ENCODE data around the gene GP1BA.
A peak's percentile ranks its signal among the peaks of the same experiment; 100 is the strongest.

GP1BA gene

DNA sequence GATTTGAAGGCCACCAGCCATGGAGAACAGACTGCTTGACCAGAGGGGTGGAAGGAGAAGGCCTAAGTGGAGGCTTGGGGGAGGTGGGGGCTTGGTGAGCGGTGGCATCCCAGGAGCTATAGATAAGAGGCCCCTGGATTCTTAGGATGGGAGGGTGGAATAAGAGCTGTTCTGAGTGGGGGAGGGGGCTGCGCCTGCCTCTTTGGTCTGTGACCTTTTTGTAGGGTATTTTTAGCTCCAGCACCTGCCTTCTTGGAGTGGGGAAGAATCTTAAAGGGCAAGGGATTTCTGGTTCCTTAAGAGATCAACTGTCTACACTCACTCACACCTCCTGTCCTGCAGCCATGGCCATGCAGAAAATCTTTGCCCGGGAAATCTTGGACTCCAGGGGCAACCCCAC lies 19.4 kb downstream of the GP1BA start:
- no peak for DNase-seq

DNA sequence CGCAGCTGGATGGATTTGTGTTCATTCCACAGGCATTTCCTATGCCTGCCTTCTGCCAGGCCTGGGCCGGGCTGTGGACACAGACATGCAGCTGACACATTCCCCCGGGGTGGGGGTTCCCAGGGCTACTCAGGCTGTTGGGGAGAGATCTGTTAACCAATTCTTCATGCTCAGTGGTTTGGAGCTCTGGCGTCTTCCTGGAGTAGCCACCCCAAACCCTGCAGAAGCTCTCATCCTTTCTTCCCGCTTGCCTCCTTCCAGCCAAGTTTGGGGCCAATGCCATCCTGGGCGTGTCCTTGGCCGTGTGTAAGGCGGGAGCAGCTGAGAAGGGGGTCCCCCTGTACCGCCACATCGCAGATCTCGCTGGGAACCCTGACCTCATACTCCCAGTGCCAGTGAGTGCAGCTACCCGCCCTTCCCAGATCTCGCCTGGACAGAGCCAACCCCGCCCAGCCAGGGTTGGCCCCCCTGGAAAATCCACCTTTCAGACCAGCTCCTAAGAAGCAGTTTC lies 21.4 kb downstream of the GP1BA start:
- no peak for DNase-seq

DNA sequence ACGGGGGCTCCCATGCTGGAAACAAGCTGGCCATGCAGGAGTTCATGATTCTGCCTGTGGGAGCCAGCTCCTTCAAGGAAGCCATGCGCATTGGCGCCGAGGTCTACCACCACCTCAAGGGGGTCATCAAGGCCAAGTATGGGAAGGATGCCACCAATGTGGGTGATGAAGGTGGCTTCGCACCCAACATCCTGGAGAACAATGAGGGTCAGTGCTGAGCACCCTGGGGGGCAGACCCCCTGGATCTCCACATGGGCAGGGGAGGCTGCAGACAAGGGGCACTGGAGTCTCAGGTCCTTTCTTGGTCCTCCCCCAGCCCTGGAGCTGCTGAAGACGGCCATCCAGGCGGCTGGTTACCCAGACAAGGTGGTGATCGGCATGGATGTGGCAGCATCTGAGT lies 23.0 kb downstream of the GP1BA start:
- DNase-seq: no peak

DNA sequence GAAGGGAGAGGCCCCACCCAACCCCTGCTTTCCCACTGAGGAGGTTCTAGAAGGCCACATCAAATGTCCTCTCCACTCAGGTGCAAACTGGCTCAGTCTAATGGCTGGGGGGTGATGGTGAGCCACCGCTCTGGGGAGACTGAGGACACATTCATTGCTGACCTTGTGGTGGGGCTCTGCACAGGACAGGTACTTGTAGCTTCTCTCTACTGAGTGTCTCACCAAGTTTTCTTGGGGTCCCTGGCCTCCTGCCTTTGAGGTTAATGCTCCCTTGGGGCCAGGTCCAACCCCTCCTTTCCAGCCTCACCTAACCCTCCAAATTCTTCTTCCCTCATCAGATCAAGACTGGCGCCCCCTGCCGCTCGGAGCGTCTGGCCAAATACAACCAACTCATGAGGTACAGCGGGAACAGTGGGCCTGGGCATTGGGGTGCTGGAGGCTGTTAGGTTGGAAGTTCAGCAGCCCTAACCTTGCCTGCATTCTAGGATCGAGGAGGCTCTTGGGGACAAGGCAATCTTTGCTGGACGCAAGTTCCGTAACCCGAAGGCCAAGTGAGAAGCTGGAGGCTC lies 24.5 kb downstream of the GP1BA start:
- no peak for DNase-seq

DNA sequence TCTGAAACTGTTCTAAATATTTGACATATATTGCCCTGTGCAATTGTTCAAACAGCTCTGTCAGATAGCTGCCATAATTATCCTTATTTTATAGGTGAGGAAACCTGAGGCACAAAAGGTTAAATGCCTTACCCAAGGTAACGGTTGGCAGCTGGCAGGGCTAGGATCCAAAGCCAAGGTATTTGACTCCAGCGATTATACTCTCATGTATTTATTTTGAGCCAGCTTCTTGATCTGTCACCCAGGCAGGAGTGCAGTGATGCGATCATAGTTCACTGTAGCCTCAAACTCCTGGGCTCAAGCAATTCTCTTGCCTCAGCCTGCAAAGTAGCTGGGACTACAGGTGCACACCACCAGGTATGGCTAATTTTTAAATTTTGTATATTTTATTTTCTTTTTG lies 26.0 kb downstream of the GP1BA start:
- DNase-seq: no peak

DNA sequence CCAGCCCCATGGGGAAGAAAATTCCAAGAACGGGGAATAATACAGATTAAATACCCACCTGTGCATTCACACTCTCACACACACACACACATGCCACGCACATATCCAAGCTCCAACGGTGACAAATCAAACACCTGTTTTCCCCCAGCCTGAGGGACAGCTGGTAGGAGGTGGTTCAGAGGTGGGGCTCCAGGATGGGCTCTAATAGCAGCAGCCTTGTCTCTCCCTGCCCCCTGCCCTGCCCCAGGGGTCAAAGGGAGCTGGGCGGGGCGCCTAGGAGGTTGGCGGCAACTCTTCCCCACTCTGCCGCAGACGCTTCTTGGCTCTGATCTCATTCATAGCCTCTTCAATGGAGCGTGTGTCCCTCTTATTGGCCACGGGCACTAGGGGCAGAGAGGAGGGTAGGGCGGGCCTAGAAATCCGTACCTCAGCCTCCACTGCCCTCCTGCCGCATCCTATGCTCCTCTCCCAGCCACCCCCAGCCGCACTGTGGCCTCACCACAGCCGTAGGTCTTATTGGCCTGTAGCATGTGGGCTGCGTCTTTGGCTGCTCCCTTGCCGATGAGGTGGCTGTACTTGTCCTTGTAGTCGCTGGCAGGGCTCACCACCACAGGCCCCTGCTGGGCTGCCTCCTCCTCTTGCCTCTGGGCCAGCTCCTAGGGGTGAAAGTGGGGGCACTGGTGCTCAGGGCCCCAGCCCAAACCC lies 27.3 kb downstream of the GP1BA start:
- no peak for DNase-seq

DNA sequence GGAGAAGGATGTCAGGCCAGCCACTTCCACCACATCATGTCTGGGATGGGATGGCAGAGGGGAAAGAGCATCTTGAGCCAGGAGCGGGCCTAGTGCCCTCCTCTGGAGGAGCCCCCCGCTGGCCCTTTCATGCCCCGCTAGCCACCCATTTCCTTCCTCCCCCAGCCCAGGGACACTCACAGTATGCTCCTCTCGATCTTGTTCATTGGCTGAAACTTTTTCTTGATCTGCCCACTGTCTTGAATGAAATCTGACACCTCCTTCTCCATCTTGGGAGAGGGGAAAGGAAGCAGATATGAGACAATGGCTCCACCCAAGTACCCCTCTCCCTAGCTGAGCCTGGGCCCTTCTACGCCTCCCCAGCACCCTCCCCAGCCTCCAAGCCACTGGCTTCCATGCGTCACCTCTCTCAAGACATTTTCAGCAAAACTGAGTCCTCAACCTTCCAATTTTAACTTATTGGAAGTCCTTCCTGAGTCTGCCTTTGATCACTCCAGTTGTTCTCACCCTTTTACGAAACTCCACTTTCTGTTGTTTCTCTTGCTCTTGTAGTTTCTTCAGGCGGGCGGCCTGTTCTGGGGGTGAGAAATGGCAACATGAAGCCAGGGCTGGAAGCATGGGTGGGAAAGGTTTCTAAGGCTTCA lies 28.3 kb downstream of the GP1BA start:
- no peak for DNase-seq

DNA sequence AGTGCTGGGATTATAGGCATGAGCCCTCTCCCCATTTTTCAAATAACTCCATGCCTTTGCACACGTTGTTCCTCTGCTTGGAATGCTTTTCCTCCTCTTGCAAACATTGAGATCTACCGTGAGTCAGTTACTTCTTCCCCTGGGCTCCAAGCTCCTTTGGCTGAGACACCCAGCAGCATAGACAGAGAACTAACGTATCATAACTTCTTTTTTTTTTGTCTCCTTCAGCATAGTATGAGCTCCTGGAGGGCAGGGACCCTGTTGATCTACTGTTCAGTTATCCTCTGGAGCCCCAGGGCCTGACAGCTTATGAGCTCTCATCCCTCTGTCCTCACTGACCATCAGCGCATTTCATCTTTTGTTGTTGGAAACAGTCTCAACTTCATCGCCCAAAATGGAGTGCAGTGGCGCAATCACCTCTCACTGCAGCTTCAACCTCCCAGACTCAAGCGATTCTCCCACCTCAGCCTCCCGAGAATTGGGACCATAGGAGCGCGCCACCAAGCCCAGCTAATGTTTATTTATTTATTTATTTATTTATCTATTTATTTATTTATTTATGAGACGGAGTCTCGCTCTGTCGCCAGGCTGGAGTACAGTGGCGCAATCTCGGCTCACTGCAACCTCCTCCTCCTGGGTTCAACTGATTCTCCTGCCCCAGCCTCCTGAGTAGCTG lies 33.4 kb downstream of the GP1BA start:
- DNase-seq: no peak

DNA sequence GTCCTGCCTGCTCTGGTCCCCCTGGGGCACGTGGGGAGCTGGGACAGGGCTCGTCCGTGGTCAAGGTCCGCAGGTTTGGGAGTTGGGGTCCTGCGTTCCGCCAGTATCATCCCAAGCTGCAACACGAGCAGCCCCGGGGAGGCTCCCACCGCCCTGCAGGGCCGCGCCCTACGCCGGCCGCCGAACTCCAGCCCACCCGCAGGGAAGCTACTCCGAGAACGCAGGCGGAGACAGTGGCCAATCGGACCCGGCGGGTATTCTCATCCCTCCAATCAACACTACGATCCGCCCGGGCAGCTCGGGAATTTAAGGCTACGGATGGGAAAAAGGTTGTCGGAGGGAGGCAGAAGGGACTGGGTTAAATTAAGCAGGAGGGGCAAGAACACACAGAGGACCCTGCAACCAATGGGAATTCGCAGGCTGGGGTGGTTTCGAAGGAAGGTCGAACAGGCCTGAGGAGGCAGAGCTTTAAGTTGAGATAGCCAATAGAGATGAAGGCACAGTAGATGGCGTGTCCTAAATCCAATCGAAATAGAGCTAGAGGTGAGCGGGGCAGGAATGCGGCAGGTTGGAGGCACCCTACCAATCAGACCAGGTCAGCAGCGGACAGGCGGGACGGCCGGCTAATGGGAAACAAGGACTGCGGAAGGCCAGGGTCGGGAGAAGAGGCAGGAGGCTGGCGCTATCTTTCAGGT lies 34.9 kb downstream of the GP1BA start:
- DNase-seq: peak; percentile 99

DNA sequence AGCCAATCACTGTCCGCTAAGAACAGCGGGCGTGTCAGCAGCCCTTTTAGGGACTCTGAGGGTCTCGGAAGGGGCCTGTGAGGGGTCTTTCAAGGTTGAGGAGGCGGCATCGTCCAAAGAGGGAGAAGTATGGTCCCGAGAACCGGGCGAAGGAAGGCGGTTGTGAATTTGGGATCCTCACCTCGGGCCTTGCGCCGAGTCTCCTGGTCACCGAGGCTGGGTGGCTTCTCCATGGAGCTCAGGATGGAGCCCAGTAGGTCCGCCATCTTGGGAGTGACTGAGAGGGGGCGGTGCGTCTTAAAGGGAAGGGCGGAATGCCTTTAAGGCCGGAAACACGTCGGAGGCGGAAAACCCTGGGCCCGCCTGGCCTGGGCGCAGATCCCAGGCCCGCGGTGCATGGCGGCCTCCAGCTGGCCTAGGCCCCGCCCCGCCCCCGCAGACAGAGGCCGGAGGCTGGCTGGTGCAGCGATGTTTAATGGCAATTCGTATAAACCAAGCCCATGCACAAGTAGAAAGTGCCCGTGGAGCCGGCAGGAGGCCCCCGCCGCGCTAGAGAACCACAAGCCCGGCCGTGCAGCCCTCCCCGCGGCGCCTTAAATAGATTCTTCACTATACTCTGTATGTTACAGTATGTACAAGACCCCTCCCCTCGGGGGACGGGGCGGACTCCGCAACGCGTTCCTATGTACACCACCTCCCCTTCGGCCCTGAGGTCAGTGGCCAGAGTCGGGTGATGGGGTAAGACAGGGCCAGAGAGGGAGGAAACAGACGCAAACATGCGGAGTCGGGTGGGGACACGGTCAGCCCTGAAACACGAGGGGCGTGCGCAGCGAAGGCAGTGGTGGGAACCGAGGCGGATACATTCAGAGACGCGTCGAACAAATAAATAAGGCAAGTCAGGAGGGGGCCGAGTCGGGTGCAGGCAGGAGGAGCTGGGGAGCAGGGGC lies 35.7 kb downstream of the GP1BA start, which contains the start of gene SPAG7:
Gene SPAG7 (minus strand): TSS at position 279 of the 947 bp plus-strand sequence. CDS start 13 bp downstream, at position 266.
- DNase-seq: peak; percentile 94

DNA sequence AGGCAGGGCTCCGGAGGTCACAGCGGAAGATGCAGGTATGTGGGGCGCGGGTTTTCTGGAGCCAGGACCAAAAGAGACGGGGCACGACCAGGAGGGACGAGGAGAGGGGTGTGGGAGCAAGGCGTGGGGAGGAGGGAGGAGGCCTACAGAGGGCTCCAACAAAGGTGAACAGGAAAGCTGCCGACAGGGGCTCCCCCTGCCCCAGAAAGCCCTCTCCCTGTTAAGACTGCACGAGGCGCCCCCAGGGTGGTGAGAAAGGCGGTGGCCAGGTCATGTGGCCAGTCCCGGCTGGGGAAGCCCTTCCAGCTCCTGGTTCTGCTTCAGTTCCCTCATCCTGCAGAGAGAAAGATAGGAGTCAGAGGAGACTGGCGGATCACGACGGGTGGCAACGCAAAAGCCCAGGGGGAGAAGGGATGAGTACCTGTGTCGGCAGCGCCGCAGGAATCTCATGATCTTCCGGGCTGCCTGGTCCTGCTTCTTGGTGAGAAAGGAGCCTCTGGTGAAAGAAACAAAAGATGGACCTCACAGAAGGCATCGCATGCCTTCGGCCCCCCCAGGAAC lies 36.5 kb downstream of the GP1BA start:
- DNase-seq: peak; percentile 56

DNA sequence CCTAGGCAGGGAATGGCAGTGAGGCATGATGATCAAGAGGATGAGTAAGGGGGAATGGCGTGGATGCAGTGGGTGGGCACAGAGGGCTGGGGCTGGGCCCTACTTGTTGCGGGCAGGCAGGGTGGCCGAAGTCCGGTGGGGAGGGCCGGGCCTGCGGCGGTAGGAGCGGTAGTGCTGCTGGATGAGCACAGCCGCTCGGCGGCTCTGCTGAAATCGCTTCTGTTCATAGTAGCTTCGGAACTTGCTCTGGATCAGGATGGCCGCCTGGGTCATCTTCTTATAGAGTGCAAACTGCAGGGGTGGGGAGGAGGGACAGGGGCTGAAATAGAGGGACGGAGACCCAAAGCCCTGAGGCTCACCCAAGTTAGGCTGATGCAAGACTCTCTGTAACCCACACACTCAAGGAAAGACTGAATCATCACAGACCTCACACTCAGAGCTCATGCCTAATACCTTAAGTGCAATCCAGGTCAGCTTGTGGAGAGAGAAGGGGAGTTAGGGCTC lies 37.0 kb downstream of the GP1BA start:
- DNase-seq: no peak

DNA sequence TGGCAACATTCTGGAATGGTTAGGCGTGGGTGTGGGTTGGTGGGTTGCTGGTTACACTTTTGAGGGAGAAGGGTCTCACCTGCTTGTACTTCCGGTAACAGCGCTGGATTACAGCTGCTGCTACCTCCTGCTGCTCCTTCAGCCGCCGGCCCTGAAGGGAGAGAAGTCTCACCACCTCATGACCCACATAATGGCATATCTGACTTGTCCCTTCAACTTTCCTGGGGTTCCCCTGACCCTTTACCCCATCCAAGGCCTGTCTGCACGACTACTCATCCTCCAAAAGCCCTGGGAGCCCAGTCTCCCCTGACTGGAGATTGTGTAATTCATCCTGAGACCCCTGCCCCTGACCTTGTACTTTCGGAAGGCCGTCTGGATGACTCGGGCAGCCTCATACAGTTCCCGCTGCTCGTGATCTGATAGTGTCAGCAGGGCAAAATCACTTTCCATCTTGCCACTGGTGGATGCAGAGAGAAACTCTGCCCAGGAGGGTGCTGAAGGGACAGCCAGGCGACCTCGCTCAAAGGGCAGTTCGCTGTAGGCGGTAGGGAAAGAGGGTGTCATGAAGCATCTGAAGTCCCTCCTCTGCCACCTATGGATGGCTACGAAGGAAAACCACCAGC lies 37.6 kb downstream of the GP1BA start:
- no peak for DNase-seq

DNA sequence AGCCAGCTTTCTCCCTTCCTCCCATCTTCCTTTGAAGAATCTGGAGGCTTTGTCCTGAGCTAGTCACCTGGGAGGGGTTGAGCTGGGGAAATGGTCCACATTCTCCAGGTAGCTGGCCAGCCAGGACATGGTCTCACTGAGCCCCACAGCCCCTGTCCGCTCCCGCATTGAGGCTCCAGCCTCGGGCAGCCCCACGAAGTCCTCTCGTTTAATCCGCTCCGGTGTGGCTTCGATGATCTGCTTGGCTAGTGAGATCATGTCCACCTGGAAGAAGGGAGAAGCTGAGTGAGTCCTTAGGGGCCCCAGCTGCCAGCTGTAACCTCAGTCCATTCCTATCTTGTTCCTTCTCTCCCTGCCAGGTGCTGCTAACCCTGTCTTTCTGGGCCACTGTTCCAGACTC lies 38.2 kb downstream of the GP1BA start:
- no peak for DNase-seq

DNA sequence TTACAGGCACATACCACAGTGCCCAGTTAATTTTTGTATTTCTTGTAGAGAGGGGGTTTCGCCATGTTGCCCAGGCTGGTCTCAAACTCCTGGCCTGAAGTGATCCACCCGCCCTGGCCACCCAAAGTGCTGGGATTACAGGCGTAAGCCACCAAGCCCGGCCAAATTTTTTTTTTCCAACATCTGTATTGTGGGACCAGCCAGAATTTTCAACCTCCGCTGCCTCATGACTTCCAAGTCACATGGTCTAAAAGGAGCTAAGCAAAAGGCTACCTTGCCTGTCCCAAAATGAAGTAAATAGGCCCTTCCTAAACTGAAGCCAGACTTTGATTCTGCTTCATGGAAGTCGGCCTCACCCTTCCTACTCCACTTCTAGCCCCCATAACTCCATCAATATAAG lies 39.7 kb downstream of the GP1BA start:
- DNase-seq: no peak

DNA sequence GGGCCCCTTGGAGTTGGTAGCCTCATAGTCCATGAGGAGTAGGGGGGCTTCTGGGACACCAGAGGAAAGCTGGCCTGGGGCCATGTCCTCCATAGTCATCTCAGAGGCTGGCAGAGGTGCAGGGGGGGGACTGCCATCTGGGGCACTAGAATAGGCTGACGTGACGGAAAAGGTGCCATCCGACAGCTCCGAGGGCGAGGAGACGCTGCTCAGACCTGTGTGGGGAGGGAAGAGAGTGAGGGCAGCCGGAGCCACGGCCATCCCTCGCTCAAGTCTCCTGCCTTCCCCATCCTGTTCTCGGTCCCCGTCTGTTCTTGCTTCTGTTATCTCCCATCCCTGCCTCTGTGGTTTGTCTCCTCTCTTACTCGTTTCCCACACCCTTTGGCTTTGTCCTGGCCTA lies 40.2 kb downstream of the GP1BA start:
- no peak for DNase-seq

DNA sequence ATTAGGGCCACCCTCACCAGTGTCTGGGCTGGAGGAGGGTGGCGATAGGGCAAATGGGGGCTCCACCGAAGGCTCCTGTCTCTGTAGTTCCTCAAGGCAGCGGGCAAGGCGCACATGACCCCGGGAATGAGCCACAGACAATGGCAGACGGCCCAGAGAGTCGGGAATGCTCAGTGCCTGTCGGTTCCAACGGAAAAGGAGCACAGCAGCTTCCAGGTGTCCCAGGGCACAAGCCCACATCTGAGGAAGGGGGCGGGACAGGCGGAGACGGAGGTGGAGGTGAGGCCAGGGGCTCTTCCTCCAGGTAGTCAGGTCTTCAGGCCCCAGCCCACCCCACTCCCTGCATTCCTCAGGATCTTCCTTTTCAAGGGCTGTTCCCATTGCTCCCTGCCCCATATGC lies 40.7 kb downstream of the GP1BA start:
- no peak for DNase-seq

DNA sequence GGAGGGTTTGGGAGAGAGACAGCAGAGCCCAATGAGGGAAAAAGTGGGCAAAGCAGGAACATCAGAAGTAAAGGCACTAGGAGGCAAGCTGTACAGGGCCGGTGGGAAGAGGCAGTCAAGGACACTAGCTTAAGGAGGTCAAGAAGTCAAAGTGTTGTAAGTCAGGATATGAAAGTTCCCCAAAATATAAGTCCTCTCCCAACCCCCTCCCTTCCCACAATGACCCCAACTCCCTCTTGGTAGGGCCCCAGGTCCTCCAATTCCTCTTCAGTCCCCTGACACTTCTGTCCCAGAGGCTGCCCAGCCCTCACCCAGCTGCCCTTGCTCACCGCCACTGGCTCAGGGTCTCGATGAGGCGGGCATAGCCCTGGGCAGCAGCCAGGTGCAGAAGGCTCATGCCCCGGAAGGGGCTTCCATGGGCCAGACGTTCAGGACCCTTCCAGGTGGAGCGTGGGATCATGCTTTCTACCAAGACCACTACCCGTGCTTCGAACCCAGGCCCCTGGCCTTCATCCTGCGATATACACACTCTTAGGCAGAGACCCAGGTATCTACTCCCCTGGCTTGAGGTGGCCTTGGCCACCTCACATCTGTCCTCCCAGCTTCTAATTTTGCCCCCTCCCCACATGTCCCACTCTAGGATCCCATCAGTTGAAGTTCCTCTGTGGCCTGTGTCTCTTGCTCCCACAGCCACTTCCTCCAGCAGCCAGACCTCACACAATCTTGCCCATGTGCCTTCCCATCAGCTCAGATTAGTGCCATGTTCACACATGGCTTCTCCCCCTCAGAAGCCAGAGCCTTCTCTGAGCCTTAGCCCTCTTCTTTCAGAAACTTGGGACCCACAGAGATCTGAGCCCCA lies 41.4 kb downstream of the GP1BA start:
- DNase-seq: no peak

DNA sequence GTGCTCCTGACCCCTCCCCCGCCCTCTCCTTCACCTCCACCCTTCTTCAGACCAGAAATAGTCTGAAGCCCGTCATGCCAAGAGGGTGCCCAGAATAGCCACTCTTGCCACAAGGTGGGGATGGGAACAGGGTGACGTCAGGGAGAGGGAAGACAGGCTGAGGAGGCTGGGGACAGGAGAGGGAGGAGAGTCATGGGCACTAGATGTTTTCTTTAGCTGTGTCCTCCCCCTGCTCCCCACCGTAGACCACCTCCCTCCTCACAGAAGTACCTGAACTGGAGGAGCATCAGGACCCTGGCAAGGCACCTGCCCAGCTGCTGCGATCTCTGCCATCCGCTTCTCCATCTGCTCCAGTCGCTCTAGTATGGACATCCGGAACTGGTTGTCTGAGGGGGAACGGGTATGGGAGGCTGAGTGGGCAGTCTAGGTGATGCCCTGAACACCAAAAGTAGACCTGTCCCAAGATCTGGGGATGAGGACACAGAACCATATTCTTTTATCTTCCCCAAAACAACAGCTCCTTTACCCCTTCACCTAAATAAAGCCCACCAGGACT lies 42.1 kb downstream of the GP1BA start:
- DNase-seq: no peak

Measured in NCI-H146 (cell line).